Trophoblast cell (in vitro differentiated cells and primary cell): ENCODE results near the gene KCNMA1.

Source experiments
- DNase-seq, 2 donors: peaks; one replicate each; pipeline ENCODE4 v3.0.0-alpha.2; 2016
- H2AFZ ChIP-seq: 2 replicates; pipeline ENCODE4 v1.6.1; 2013; ENCODE audit warnings: low read length, moderate library complexity, mild to moderate bottlenecking; ENCODE audit not compliant: insufficient read depth, poor library complexity
- H2AK5ac ChIP-seq: 2 replicates; pipeline ENCODE4 v1.6.1; 2013; ENCODE audit warnings: mild to moderate bottlenecking, low read length
- H2BK120ac ChIP-seq: 2 replicates; pipeline ENCODE4 v1.6.1; 2013; ENCODE audit warnings: low read length, mild to moderate bottlenecking, moderate library complexity; ENCODE audit not compliant: insufficient read depth, poor library complexity
- H2BK12ac ChIP-seq: 2 replicates; pipeline ENCODE4 v1.6.1; 2013; ENCODE audit warnings: mild to moderate bottlenecking, low read length, moderate library complexity
- H2BK5ac ChIP-seq: 2 replicates; pipeline ENCODE4 v1.6.1; 2013; ENCODE audit warnings: low read length, low read depth, moderate library complexity, mild to moderate bottlenecking; ENCODE audit not compliant: poor library complexity
- H3K14ac ChIP-seq: 2 replicates; pipeline ENCODE4 v1.6.1; 2013; ENCODE audit warnings: mild to moderate bottlenecking, low read length
- H3K18ac ChIP-seq: 2 replicates; pipeline ENCODE4 v1.6.1; 2013; ENCODE audit warnings: mild to moderate bottlenecking, low read length
- H3K23ac ChIP-seq: 2 replicates; pipeline ENCODE4 v1.6.1; 2013; ENCODE audit warnings: low read length
- H3K27ac ChIP-seq: 2 replicates; pipeline ENCODE4 v1.5.1; 2013; ENCODE audit warnings: low read depth, mild to moderate bottlenecking, inconsistent platforms, low read length, moderate library complexity
- H3K27me3 ChIP-seq: 2 replicates; pipeline ENCODE4 v1.6.1; 2013; ENCODE audit warnings: inconsistent platforms, mild to moderate bottlenecking, low read length, moderate library complexity; ENCODE audit not compliant: insufficient read depth
- H3K36me3 ChIP-seq, 2 experiments: 1 replicate in 1 of 2; 2 replicates in 1 of 2; pipeline ENCODE4 v1.6.1; 2013; ENCODE audit warnings: low read length in 2 of 2, mild to moderate bottlenecking in 2 of 2, moderate library complexity in 1 of 2; ENCODE audit not compliant: insufficient read depth in 2 of 2, control insufficient read depth in 1 of 2
- H3K4ac ChIP-seq: 2 replicates; pipeline ENCODE4 v1.6.1; 2013; ENCODE audit warnings: low read depth, mild to moderate bottlenecking, low read length, moderate library complexity
- H3K4me1 ChIP-seq, 2 experiments: 1 replicate in 1 of 2; 2 replicates in 1 of 2; pipeline ENCODE4 v1.6.1; 2013; ENCODE audit warnings: low read length in 2 of 2, mild to moderate bottlenecking in 2 of 2, moderate library complexity in 1 of 2; ENCODE audit not compliant: insufficient read depth in 2 of 2, control insufficient read depth in 1 of 2
- H3K4me2 ChIP-seq: 2 replicates; pipeline ENCODE4 v1.6.1; 2013; ENCODE audit warnings: inconsistent platforms, mild to moderate bottlenecking, low read length, moderate library complexity
- H3K4me3 ChIP-seq: 2 replicates; pipeline ENCODE4 v1.5.1; 2013; ENCODE audit warnings: mild to moderate bottlenecking, low read depth, low read length, inconsistent platforms
- H3K79me1 ChIP-seq: one replicate; pipeline ENCODE4 v1.6.1; 2013; ENCODE audit warnings: low read length
- H3K79me2 ChIP-seq: 2 replicates; pipeline ENCODE4 v1.6.1; 2013; ENCODE audit warnings: low read length, mild to moderate bottlenecking; ENCODE audit not compliant: control insufficient read depth, insufficient read depth, poor library complexity
- H3K9ac ChIP-seq: 2 replicates; pipeline ENCODE4 v1.6.1; 2013; ENCODE audit warnings: mild to moderate bottlenecking, low read length
- H3K9me3 ChIP-seq: 2 replicates; pipeline ENCODE4 v1.6.1; 2013; ENCODE audit warnings: low read depth, mild to moderate bottlenecking, control low read depth, inconsistent platforms, low read length; ENCODE audit not compliant: insufficient read depth
- H4K12ac ChIP-seq: 2 replicates; pipeline ENCODE4 v1.6.1; 2013; ENCODE audit warnings: low read depth, mild to moderate bottlenecking, low read length, moderate library complexity
- H4K8ac ChIP-seq: 2 replicates; pipeline ENCODE4 v1.6.1; 2013; ENCODE audit warnings: low read depth, mild to moderate bottlenecking, low read length, moderate library complexity
- H4K91ac ChIP-seq: one replicate; pipeline ENCODE4 v1.6.1; 2013; ENCODE audit warnings: low read depth, mild to moderate bottlenecking, low read length, moderate library complexity
- WGBS: extraction: QIAGEN DNeasy Blood & Tissue Kit; methylation state at CpG from one replicate; pipeline ENCODE4 v1.1.7; 2013; ENCODE audit warnings: missing lambda C conversion rate; ENCODE audit not compliant: insufficient read length, insufficient coverage; ENCODE audit errors: extremely low coverage; 5-methylcytosine and 5-hydroxymethylcytosine counted together

Gene KCNMA1

DNA sequence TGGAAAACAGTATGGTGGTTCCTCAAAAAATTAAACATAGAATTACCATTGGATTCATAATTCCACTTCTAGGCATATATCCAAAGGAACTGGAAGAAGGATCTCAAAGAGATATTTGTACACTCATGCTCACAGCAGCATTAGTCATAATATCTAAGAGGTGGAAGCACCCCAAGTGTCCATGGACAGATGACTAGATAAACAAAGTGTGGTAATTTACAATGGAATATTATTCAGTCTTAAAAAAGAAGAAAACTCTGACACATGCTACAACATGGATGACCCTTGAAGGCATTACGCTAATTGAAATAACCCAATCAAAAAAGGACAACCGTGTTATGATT lies 594.2 kb downstream of the KCNMA1 start:
- H2BK12ac ChIP-seq: no peak overlapping the region
- no CpG with 5 or more reads among the region's 2 CpGs for WGBS
- no peak overlapping the region for H4K91ac ChIP-seq
- no peak overlapping the region for H3K4me2 ChIP-seq
- no peaks in the 10 kb centered on the region for H3K79me1 ChIP-seq
- no peaks in the 10 kb centered on the region for H3K9me3 ChIP-seq
- no peak overlapping the region for H4K8ac ChIP-seq
- H2AK5ac ChIP-seq: no peak overlapping the region
- no peak overlapping the region for H2AFZ ChIP-seq
- no peaks in the 10 kb centered on the region for H3K79me2 ChIP-seq
- H2BK120ac ChIP-seq: no peak overlapping the region
- no peak overlapping the region for H2BK5ac ChIP-seq
- no peak overlapping the region for H3K14ac ChIP-seq
- H3K23ac ChIP-seq: no peak overlapping the region
- H3K36me3 ChIP-seq: peaks cover 0 to 2% of the 10 kb centered on the region in 2 experiments
- H3K9ac ChIP-seq: no peak overlapping the region
- no peaks in the 10 kb centered on the region for H3K27me3 ChIP-seq
- no peak overlapping the region for H3K27ac ChIP-seq
- no peak for DNase-seq
- no peak overlapping the region for H3K4me3 ChIP-seq
- H3K4ac ChIP-seq: no peak overlapping the region
- H3K4me1 ChIP-seq: no peaks in the 10 kb centered on the region
- no peak overlapping the region for H3K18ac ChIP-seq
- H4K12ac ChIP-seq: no peak overlapping the region

DNA sequence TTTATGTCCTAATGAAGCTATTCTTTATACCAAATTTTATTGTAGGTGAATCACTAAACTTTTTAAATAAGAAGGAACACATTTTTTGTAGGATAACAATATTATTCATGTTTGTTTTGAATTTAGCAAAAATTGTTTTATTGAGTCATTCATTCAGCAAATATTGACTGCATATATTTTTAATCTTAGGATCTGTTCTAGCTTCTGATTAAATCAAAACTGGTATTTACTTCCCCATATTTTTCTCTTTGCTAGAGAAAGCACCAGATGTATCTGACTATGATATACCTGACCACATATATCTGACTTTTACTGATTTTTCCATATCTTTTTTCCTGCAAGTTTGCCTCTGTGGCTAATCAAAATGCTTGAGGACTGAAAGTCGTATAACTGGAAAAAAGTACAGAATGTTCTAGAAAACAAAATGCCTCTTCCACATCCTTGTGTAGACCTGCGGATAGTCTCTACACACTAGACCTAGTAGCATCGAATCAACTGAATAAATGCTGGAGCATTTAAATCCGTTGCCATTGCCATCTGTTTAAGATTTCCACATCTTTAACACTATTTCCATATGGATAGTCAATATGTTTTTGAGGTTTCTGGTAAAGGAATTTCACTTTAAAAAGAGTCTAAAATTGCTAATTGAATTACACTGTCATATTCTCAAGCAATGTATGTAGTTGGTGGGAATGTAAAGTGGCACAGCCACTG lies 594.7 kb downstream of the KCNMA1 start:
- no peak overlapping the region for H4K8ac ChIP-seq
- no peak overlapping the region for H3K23ac ChIP-seq
- H2AK5ac ChIP-seq: no peak overlapping the region
- no peak overlapping the region for H3K4ac ChIP-seq
- H3K4me1 ChIP-seq: no peaks in the 10 kb centered on the region
- no peak overlapping the region for H3K9ac ChIP-seq
- H2BK120ac ChIP-seq: no peak overlapping the region
- H2BK12ac ChIP-seq: no peak overlapping the region
- no peak overlapping the region for H4K12ac ChIP-seq
- H3K14ac ChIP-seq: no peak overlapping the region
- DNase-seq: no peak
- H4K91ac ChIP-seq: no peak overlapping the region
- WGBS: no CpG with 5 or more reads among the region's 4 CpGs
- no peaks in the 10 kb centered on the region for H3K9me3 ChIP-seq
- H3K4me3 ChIP-seq: no peak overlapping the region
- peaks cover 2 to 4% of the 10 kb centered on the region in 2 experiments for H3K36me3 ChIP-seq
- no peak overlapping the region for H2BK5ac ChIP-seq
- no peak overlapping the region for H3K18ac ChIP-seq
- no peak overlapping the region for H3K4me2 ChIP-seq
- no peak overlapping the region for H3K27ac ChIP-seq
- H3K79me2 ChIP-seq: no peaks in the 10 kb centered on the region
- H3K79me1 ChIP-seq: no peaks in the 10 kb centered on the region
- no peak overlapping the region for H2AFZ ChIP-seq
- H3K27me3 ChIP-seq: no peaks in the 10 kb centered on the region

DNA sequence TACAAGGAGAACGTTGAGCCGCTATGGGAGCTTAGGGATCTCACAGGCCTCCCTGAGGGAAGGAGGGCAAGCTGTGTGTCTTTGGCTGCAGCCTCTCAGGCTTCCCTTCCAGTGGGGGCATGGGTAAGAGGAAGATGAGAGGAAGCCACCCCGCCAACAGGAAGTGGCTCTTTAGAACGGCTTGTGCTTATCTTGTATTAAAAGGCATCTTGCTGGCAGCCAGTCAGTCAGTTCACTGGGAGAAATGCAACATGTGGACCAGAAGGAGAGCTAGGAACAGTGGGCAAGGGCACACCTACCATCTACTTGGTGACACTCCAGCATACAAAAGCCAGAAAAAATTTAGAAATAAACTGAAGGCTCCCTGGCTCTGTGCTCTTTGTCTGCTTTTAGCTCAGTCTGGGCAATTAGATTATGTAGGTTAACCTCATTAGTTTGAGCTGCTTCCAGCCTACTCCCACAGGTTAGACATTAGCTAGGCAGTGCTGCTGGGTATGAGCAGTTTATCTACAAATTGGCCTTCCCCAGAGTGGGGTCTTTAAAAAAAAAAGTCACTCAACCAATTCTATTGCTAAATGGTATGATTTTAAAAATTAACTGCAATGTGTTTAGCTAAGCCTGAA lies 595.9 kb downstream of the KCNMA1 start:
- no CpG with 5 or more reads among the region's 4 CpGs for WGBS

DNA sequence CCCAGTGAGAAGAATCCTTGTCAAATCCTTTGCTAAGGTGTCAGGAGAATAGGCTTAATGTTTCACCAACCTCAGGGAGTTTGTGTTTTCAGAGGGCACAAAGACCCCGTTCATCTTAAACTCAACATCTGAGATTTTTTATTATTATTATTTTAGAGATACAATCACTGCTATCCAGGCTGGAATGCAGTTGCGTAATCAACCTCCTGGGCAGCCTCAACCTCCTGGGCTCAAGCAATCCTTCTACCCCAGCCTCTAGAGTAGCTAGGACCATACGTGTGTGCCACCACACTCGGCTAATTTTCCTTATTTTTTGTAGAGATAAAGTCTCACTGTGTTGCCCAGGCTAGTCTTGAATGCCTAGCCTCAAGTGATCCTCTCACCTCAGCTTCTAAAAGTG lies 599.2 kb downstream of the KCNMA1 start:
- Histone ChIP-seq H3K4me1 (no peaks in the 10 kb centered on the region), H2BK5ac (no peak overlapping the region), H3K27ac (no peak overlapping the region), H4K91ac (no peak overlapping the region), H3K9ac (no peak overlapping the region), H2AFZ (no peak overlapping the region), H2AK5ac (no peak overlapping the region), H3K79me2 (no peaks in the 10 kb centered on the region), H3K79me1 (no peaks in the 10 kb centered on the region), H3K4ac (no peak overlapping the region), H4K12ac (no peak overlapping the region), H4K8ac (no peak overlapping the region), H3K4me2 (no peak overlapping the region), H2BK12ac (no peak overlapping the region), H3K4me3 (no peak overlapping the region), H3K36me3 (peaks cover 2 to 4% of the 10 kb centered on the region in 2 experiments), H3K27me3 (no peaks in the 10 kb centered on the region), H3K9me3 (no peaks in the 10 kb centered on the region), H2BK120ac (no peak overlapping the region), H3K14ac (no peak overlapping the region), H3K23ac (no peak overlapping the region), H3K18ac (no peak overlapping the region)
- peak in 1 of 2 donors; percentile 3 for DNase-seq
- no CpG with 5 or more reads among the region's 4 CpGs for WGBS

More for the DNA sequence above, 595.9 kb downstream of the KCNMA1 start:
- no peak overlapping the region for H3K4me2 ChIP-seq
- no peaks in the 10 kb centered on the region for H3K4me1 ChIP-seq
- H2BK12ac ChIP-seq: no peak overlapping the region
- H3K79me1 ChIP-seq: no peaks in the 10 kb centered on the region
- no peak overlapping the region for H3K4me3 ChIP-seq
- H2AK5ac ChIP-seq: no peak overlapping the region
- no peak overlapping the region for H4K91ac ChIP-seq
- no peaks in the 10 kb centered on the region for H3K27me3 ChIP-seq
- H4K8ac ChIP-seq: no peak overlapping the region
- H2BK120ac ChIP-seq: no peak overlapping the region
- no peak overlapping the region for H2BK5ac ChIP-seq
- H3K18ac ChIP-seq: no peak overlapping the region
- no peak overlapping the region for H3K23ac ChIP-seq
- H3K27ac ChIP-seq: no peak overlapping the region
- no peak overlapping the region for H4K12ac ChIP-seq
- peaks cover 2 to 4% of the 10 kb centered on the region in 2 experiments for H3K36me3 ChIP-seq
- no peak overlapping the region for H3K9ac ChIP-seq
- H3K79me2 ChIP-seq: no peaks in the 10 kb centered on the region
- H3K14ac ChIP-seq: no peak overlapping the region
- H3K9me3 ChIP-seq: no peaks in the 10 kb centered on the region
- H3K4ac ChIP-seq: no peak overlapping the region
- H2AFZ ChIP-seq: no peak overlapping the region
- DNase-seq: no peak
